RPMI8226 (cell line): ENCODE results near the gene ACOD1.
"Not testable (repeated sequence)": the region's sequence is repeated elsewhere in the genome, so short reads cannot be mapped to it uniquely, and the experiment has no call there.

ENCODE experiments used
- DNase-seq: peaks from one replicate; pipeline ENCODE4 v3.0.0-alpha.2; 2015

Gene ACOD1

GRCh38 chr13:76955193-76955592 is 6.9 kb downstream of the ACOD1 start:
- no peak for DNase-seq

- no peak for DNase-seq
Measured at GRCh38 chr13:76955661-76956060, 7.3 kb downstream of the ACOD1 start.

GRCh38 chr13:76958841-76959432 is 10.6 kb downstream of the ACOD1 start:
- no peak for DNase-seq

GRCh38 chr13:76959734-76960133 is 11.4 kb downstream of the ACOD1 start:
- not testable (repeated sequence) for DNase-seq

- DNase-seq: peak; percentile 75
Measured at GRCh38 chr13:76965759-76966421, 17.6 kb downstream of the ACOD1 start.

GRCh38 chr13:76967031-76967430 is 18.7 kb downstream of the ACOD1 start:
- no peak for DNase-seq

GRCh38 chr13:76968041-76968440 is 19.7 kb downstream of the ACOD1 start:
- no peak for DNase-seq

- no peak for DNase-seq
Measured at GRCh38 chr13:76969488-76970365, 21.4 kb downstream of the ACOD1 start.

GRCh38 chr13:76971215-76971614 is 22.9 kb downstream of the ACOD1 start:
- DNase-seq: peak; percentile 23

- DNase-seq: no peak
Measured at GRCh38 chr13:76971851-76972829, 23.8 kb downstream of the ACOD1 start.

- no peak for DNase-seq
Measured at GRCh38 chr13:76973920-76974617, 25.8 kb downstream of the ACOD1 start.

- DNase-seq: no peak
Measured at GRCh38 chr13:76974618-76974975, 26.3 kb downstream of the ACOD1 start.

GRCh38 chr13:76975863-76976262 is 27.6 kb downstream of the ACOD1 start:
- DNase-seq: no peak

GRCh38 chr13:76976490-76976889 is 28.2 kb downstream of the ACOD1 start:
- no peak for DNase-seq

- no peak for DNase-seq
Measured at GRCh38 chr13:76976929-76977328, 28.6 kb downstream of the ACOD1 start.

- DNase-seq: peak; percentile 74
Measured at GRCh38 chr13:76980075-76980718, 31.9 kb downstream of the ACOD1 start.

- DNase-seq: no peak
Measured at GRCh38 chr13:76982061-76982460, 33.8 kb downstream of the ACOD1 start.

- DNase-seq: no peak
Measured at GRCh38 chr13:76983676-76984075, 35.4 kb downstream of the ACOD1 start.

- DNase-seq: peak; percentile 3
Measured at GRCh38 chr13:76991432-76991795, 43.1 kb downstream of the ACOD1 start.

- peak; percentile 94 for DNase-seq
Measured at GRCh38 chr13:76991796-76992547, 43.7 kb downstream of the ACOD1 start, which contains the start of gene CLN5. CLN5 (plus strand) TSS chr13:76992081; CDS start chr13:76992099, 18 bp downstream.

GRCh38 chr13:76992548-76993001 is 44.3 kb downstream of the ACOD1 start:
- peak; percentile 37 for DNase-seq
